ENCODE measurements around the gene PGAP6.

Gene PGAP6

GRCh38 chr16:410516-411178, 28.9 kb upstream of the PGAP6 start:
- TF ChIP-seq CTCF (conservative IDR thresholded peaks at IDR 0.05; ENCODE audit: low read length): no peak
- no peak overlapping the region for H3K4me3 ChIP-seq (ENCODE audit: low read length)
- DNase-seq (ENCODE audit: low read depth): no peak

GRCh38 chr16:407253-407652, 25.5 kb upstream of the PGAP6 start:
- no peak for DNase-seq (ENCODE audit: low read depth)
- H3K4me3 ChIP-seq (ENCODE audit: low read length): no peak overlapping the region
- TF ChIP-seq CTCF (conservative IDR thresholded peaks at IDR 0.05; ENCODE audit: low read length): no peak

GRCh38 chr16:405548-406506, 24.0 kb upstream of the PGAP6 start:
- no peak for TF ChIP-seq CTCF (conservative IDR thresholded peaks at IDR 0.05; ENCODE audit: low read length)
- H3K4me3 ChIP-seq (ENCODE audit: low read length): no peak overlapping the region
- no peak for DNase-seq (ENCODE audit: low read depth)

GRCh38 chr16:404971-405486, 23.3 kb upstream of the PGAP6 start:
- no peak for TF ChIP-seq CTCF (conservative IDR thresholded peaks at IDR 0.05; ENCODE audit: low read length)
- DNase-seq (ENCODE audit: low read depth): no peak
- no peak overlapping the region for H3K4me3 ChIP-seq (ENCODE audit: low read length)

GRCh38 chr16:401468-402348, 19.9 kb upstream of the PGAP6 start, which contains the start of gene DECR2:
Gene DECR2 (plus strand): TSS chr16:401885. CDS start chr16:401964, 79 bp downstream.
- peak; percentile 40 for TF ChIP-seq CTCF (conservative IDR thresholded peaks at IDR 0.05; ENCODE audit: low read length)
- H3K4me3 ChIP-seq (ENCODE audit: low read length): peak within 1 kb of the TSS; percentile 87
- peak; percentile 83 for DNase-seq (ENCODE audit: low read depth)

GRCh38 chr16:400061-400591, 18.3 kb upstream of the PGAP6 start:
- no peak for DNase-seq (ENCODE audit: low read depth)
- no peak for TF ChIP-seq CTCF (conservative IDR thresholded peaks at IDR 0.05; ENCODE audit: low read length)
- peak overlapping the region; percentile 87 for H3K4me3 ChIP-seq (ENCODE audit: low read length)
